Medulla oblongata (tissue), 1 donor: ENCODE results near the gene PXDC1.
A peak's percentile ranks its signal among the peaks of the same experiment; 100 is the strongest.
"Not testable (repeated sequence)": the region's sequence is repeated elsewhere in the genome, so short reads cannot be mapped to it uniquely, and the experiment has no call there.

Experiments
- DNase-seq: peaks from one replicate; pipeline ENCODE4 v3.0.0-alpha.2; 2015; ENCODE audit errors: extremely low spot score

The PXDC1 gene

GRCh38 chr6:3762359-3762758 lies 10.8 kb upstream of the PXDC1 start:
- DNase-seq, result no peak

GRCh38 chr6:3761989-3762270 lies 10.4 kb upstream of the PXDC1 start:
- DNase-seq, result no peak

GRCh38 chr6:3759646-3760232 lies 8.2 kb upstream of the PXDC1 start:
- DNase-seq, result no peak

GRCh38 chr6:3758842-3759144 lies 7.3 kb upstream of the PXDC1 start:
- no peak for DNase-seq

- not testable (repeated sequence) for DNase-seq
These were observed 6.7 kb upstream of the PXDC1 start for GRCh38 chr6:3757998-3758841.

GRCh38 chr6:3757241-3757641 lies 5.7 kb upstream of the PXDC1 start:
- DNase-seq, result no peak

DNA sequence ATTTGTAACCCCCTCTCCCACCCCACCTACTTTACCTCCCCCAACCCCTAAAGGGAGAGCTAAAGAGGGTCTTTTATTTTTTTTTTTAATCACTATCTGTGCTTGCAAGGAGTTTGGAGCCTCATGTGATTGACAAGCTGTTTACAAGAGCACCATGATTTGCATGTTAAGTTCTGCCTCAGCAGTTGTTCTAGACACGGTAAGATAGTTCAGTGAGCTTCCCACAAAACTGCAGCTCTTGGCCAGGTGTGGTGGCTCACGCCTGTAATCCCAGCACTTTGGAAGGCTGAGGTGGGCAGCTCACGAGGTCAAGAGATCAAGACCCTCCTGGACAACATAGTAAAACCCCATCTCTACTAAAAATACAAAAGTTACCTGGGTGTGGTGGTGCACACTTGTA lies 5.0 kb upstream of the PXDC1 start:
- no peak for DNase-seq

DNA sequence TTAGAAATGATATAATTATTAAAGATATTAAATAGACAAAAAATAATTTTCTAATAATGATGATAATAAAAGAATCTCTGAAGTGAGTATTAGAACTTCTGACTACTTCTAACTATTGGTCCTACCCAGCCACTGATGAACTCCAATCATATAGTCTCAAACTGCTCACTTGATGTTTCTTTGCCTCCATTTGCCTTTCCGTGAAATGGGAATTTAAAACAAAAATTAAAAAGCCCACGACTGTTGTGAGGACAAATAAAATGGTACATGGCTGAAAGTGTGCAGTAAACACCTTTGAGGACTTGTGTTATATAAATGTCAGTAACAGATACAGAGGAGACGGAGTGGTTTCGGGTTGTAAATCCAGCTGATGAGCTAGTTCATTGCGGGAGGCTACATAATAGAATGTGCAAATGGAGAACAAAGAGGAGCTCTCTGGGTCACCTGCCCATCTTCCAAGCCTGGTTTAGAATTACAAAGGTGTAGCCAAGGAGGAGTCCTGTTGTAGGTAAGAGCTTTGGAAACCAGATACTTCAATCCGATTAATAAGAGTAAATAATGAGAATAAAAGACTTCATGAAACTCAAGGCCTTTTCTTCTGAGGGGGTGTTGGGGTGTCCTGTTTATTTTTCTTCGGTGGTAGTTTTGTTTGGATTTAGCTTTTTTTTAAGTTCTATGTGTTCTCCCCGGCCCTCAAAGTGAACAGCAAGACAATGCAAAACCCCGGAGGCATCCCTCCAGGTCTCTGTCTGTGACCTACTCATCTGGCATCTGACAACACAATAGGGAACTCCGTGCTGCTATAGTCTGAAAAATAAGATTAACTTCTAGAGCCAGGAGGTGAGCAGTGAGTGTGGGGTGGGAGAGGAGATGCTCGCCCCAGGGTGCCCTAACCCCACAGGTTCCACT lies 4.4 kb upstream of the PXDC1 start:
- no peak for DNase-seq

DNA sequence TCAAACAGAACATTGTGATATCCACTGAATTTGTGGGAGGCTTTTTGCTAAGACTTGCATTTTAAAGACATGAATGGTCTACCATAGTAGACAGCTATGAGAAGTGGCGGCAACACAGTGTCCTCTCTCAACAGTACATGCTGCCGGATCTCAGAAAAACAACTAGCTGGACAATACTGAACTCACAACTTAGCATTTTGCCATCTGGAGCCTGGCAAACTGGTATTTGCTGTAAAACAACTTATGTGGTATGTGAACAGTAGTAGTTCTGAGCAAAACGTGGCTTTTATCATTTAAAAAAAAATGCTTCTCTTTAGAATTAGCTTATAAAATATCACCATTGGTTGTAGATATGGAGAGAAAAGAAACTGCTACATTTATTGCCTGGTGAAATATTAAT lies 3.3 kb upstream of the PXDC1 start:
- no peak for DNase-seq

- not testable (repeated sequence) for DNase-seq
These were observed 2.7 kb upstream of the PXDC1 start for GRCh38 chr6:3754032-3754725.

DNA sequence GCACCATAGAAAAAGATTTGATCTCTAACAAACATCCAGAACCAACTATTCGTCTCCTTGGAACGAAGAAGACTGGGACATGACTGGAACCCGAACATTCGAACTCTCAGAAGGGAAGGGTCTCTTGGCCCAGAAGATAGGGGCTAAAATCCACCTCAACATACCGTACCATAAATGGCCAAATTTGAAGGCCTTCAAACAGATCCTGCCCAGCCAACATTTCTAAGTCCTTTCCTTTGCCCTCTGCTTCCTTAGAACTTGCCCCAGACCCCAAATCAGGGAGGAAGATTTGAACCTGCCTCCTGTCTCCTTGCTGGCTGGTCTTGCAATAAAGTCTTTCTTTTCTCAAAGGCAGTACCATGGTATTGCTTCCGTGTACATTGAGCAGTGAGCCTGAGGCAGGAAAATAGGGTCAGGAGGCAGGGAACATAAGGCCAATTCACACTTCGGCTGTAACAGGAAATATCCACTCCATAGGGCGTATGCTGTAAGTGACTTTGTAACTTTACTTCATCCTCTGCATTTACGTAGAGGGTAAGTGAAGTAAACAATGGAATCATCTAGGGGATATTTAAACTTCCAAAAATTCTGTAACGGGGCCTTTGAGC lies 1.8 kb upstream of the PXDC1 start:
- no peak for DNase-seq

- DNase-seq, result no peak
These were observed 1.2 kb upstream of the PXDC1 start for GRCh38 chr6:3752531-3753227.

DNA sequence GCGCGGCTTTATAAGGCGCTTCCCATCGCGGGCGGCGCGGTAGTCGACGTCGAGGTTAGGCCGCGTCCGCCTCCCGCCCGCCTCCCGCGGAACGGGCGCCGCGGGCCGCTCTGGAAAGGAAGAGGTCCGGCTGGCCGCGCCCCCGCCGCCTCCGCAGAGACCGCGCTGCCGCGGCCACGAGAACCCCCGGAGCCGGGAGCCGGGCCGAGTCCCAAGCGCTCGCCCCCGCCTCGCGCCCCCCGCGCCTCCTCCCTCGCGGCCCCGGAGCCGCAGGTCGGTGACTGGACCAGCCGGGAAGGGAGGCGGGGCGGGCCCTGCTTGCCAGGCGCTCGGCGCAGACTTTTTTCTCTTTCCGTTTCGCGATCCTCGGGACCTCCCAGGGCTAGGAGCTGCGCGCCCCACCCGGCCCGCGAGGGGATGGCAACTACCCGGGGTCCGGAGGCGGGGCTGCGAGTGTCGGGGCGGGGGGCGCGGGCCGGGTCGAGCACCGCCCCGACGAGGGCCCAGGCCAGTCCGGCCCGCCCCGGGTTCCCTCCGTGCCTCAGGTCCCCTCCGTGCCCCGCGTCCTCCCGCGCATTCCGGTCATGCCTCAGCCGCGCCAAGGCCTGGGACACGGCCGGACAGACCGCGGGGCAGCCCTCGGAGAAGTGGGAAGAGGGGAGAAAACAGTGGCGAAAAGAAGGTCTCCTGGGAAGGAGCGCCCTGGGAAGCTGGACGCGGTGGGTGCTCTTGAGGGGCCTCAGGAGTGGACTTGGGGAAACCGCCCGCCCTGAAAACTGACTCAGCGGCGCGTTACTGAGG lies 417 bp upstream of the PXDC1 start:
- peak; percentile 82 for DNase-seq

DNA sequence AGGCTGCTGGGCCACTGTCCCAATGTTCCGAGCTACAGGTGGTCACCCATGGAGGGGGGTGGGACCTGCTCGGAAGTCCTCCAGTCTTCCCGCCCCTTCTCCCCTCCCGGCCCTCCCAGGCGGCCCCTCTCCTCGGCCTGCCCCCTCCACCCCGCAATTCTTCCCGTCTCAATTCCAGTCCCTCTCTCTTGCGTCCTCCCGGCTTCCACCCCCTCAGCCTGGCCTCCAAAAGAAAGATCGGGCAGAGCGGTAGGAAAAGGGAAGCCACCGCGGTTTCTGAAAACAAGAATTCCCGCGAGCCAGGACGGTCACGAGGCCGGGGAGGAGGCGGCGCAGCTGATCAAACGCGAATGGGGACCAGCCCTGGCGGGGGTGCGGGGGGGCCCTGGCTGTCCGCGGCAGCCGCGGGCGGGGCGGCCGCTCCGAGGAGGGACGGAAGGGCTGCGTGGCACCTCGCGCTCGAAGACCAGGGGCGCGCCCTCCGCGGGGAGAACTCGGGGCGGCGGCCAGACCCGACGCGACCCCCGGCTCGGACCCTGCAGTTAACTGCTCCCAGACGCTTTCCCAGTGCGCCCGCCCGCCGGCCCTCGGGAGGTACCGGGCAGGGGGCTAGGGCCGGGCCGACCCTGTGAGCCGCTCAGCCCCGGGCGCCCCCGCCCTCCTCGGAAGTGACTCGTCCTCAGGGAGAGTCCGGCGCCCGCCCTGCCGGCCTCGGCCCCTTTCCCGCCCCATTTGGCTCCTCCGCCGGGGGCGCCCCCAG lies 1.0 kb downstream of the PXDC1 start:
- DNase-seq, result peak; percentile 88

DNA sequence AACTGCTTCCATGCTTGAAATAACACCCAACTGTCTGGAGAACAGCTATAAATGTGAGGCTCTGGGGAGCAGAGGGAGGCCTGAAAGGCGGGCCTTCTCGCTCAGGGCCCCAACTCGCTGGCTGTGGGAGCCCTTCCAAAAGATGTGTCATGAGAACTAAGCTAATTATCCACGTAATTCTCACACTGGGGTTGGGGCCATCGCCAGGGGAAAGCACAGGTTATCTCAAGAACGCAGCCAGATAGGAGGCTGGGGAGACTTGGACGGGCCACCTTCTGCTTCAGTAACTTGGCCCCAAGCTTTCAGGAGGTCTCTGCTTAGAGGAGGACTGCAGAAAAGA lies 1.6 kb downstream of the PXDC1 start:
- peak; percentile 43 for DNase-seq

- no peak for DNase-seq
These were observed 2.3 kb downstream of the PXDC1 start for GRCh38 chr6:3749067-3749841.

GRCh38 chr6:3748208-3749066 lies 3.1 kb downstream of the PXDC1 start:
- DNase-seq, result peak; percentile 62
